OCI-LY3 (cell line): Measurements from ENCODE around the gene C9orf50.

ENCODE experiments used
- H2AFZ ChIP-seq: fragments of 200-600, 300-600 bp; shearing (Covaris generic); 2 replicates; pipeline ENCODE4 v1.6.0; 2014; ENCODE audit warnings: antibody characterized with exemption, low read depth, low read length
- H3K27ac ChIP-seq: fragments of 200-600, 300-600 bp; sonication (generic); 2 replicates; pipeline ENCODE4 v1.5.1; 2014; ENCODE audit warnings: mild to moderate bottlenecking, low read length, moderate library complexity, mixed read lengths
- H3K27me3 ChIP-seq: fragments of 200-600, 300-600 bp; sonication (generic); 2 replicates; pipeline ENCODE4 v1.6.1; 2014; ENCODE audit warnings: low read depth, low read length, mixed read lengths
- H3K36me3 ChIP-seq: fragments of 200-600, 300-600 bp; sonication (generic); replicated peaks from 2 replicates; pipeline ENCODE3; 2014; ENCODE audit warnings: low read depth, low read length, mixed read lengths
- H3K4me1 ChIP-seq: fragments of 300-600, 200-600 bp; sonication (generic); 2 replicates; pipeline ENCODE4 v1.6.1; 2014; ENCODE audit warnings: low read length, mixed read lengths
- H3K4me2 ChIP-seq: fragments of 200-600, 300-600 bp; sonication (generic); 2 replicates; pipeline ENCODE4 v1.6.1; 2014; ENCODE audit warnings: low read length, mixed read lengths
- H3K4me3 ChIP-seq: fragments of 300-600, 200-600 bp; sonication (generic); 2 replicates; pipeline ENCODE4 v1.5.1; 2014; ENCODE audit warnings: antibody characterized with exemption, mild to moderate bottlenecking, low read length, moderate library complexity
- H3K79me2 ChIP-seq: fragments of 300-600, 200-600 bp; shearing (Covaris generic); 2 replicates; pipeline ENCODE4 v1.6.1; 2014; ENCODE audit warnings: mild to moderate bottlenecking, low read length, mixed read lengths
- H3K9ac ChIP-seq: fragments of 300-600, 200-600 bp; shearing (Covaris generic); 2 replicates; pipeline ENCODE4 v1.6.0; 2014; ENCODE audit warnings: mild to moderate bottlenecking, low read length, moderate library complexity
- H3K9me3 ChIP-seq: fragments of 200-600, 300-600 bp; shearing (Covaris generic); 2 replicates; pipeline ENCODE4 v1.6.1; 2014; ENCODE audit warnings: low read length, mixed read lengths; ENCODE audit not compliant: insufficient read depth
- H4K20me1 ChIP-seq: fragments of 200-600, 300-600 bp; sonication (generic); 2 replicates; pipeline ENCODE4 v1.6.1; 2016; ENCODE audit warnings: low read length, mixed read lengths; ENCODE audit not compliant: insufficient read depth
- EZH2phosphoT487 ChIP-seq: fragments of 200-600 bp; shearing (Covaris generic); IDR thresholded peaks from 2 replicates; pipeline ENCODE4 v1.6.1; 2018; ENCODE audit warnings: antibody characterized with exemption, mixed run types, low read depth
- TF ChIP-seq, protein P1 (sequence below): fragments of 200-600, 300-600 bp; sonication (generic); IDR thresholded peaks from 2 replicates; pipeline ENCODE4 v1.5.1; 2014; ENCODE audit warnings: antibody characterized with exemption, low read length, low read depth

C9orf50 gene

DNA sequence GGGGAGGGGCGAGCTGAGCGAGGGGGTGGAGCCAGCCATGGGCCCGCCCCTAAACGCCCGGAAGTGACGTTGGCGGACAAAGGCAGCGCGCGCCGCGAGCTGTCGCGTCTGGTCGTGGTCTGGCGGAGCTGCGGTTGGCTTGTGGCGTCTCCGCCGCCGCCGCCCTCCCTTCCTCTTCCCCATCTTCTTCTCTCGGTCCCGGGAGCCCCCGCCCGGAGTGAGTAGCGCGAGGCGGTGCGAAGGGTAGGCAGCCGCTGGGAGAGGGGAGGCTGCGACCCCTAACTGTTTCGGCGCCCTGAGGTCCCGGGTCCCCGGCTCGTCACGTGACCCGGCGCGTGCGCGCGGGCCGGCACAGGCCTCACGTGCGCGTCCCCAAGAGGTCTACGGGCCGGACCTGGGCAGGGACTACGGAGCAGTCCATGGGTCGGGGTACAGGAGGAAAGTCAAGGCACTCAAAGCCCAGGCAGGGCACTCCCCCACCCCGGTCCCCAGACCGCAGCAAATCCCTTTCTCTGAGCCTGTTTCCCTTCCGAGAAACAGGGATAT lies 5.3 kb upstream of the C9orf50 start, which contains the start of gene NTMT1:
NTMT1 (plus strand) TSS at position 85 of the 546 bp plus-strand sequence. CDS start 6,541 bp downstream, outside the sequence.
- peak within 1 kb of the TSS; percentile 94 for H3K9ac ChIP-seq
- peak within 1 kb of the TSS; percentile 83 for H2AFZ ChIP-seq
- H3K27ac ChIP-seq, result peak within 1 kb of the TSS; percentile 62
- peaks cover 16% of the 10 kb centered on the region for H3K36me3 ChIP-seq
- H3K27me3 ChIP-seq, result no peaks in the 10 kb centered on the region
- H3K9me3 ChIP-seq, result no peaks in the 10 kb centered on the region
- H3K79me2 ChIP-seq, result peaks cover 52% of the 10 kb centered on the region
- no peak for TF ChIP-seq EZH2phosphoT487
- TF ChIP-seq, protein P1, sequence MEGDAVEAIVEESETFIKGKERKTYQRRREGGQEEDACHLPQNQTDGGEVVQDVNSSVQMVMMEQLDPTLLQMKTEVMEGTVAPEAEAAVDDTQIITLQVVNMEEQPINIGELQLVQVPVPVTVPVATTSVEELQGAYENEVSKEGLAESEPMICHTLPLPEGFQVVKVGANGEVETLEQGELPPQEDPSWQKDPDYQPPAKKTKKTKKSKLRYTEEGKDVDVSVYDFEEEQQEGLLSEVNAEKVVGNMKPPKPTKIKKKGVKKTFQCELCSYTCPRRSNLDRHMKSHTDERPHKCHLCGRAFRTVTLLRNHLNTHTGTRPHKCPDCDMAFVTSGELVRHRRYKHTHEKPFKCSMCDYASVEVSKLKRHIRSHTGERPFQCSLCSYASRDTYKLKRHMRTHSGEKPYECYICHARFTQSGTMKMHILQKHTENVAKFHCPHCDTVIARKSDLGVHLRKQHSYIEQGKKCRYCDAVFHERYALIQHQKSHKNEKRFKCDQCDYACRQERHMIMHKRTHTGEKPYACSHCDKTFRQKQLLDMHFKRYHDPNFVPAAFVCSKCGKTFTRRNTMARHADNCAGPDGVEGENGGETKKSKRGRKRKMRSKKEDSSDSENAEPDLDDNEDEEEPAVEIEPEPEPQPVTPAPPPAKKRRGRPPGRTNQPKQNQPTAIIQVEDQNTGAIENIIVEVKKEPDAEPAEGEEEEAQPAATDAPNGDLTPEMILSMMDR, result no peak
- H3K4me1 ChIP-seq, result peaks cover 29% of the 10 kb centered on the region
- peak within 1 kb of the TSS; percentile 100 for H3K4me2 ChIP-seq
- H4K20me1 ChIP-seq, result peaks cover 48% of the 10 kb centered on the region
- peak within 1 kb of the TSS; percentile 96 for H3K4me3 ChIP-seq

DNA sequence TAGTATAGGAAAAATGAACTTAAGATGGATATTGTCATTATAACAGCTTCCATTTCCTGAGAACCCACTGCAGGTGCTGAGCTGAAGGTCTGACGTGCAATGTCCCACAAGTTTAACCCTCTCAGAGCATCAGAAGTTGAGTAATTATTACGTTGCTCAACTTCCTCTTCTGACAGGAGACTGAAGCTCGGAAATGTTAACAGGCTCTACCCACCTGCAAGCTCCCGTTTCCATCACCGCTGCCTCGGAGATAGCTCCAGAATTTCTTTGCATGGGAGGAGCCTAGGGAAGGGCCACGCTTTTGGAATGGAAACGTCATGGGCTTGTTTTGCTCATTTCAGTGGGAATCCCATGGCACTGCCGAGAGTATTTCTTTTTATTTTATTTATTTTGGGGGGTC lies 4.0 kb upstream of the C9orf50 start:
- TF ChIP-seq, protein P1, result no peak
- no peak for TF ChIP-seq EZH2phosphoT487
- Histone ChIP-seq H3K4me3 (peak overlapping the region; percentile 96), H3K9ac (peak overlapping the region; percentile 94), H3K27ac (peak overlapping the region; percentile 62), H4K20me1 (peaks cover 36% of the 10 kb centered on the region), H3K27me3 (no peaks in the 10 kb centered on the region), H2AFZ (peak overlapping the region; percentile 83), H3K4me2 (peak overlapping the region; percentile 100), H3K79me2 (peaks cover 40% of the 10 kb centered on the region), H3K36me3 (peaks cover 16% of the 10 kb centered on the region), H3K4me1 (peaks cover 29% of the 10 kb centered on the region), H3K9me3 (no peaks in the 10 kb centered on the region)

DNA sequence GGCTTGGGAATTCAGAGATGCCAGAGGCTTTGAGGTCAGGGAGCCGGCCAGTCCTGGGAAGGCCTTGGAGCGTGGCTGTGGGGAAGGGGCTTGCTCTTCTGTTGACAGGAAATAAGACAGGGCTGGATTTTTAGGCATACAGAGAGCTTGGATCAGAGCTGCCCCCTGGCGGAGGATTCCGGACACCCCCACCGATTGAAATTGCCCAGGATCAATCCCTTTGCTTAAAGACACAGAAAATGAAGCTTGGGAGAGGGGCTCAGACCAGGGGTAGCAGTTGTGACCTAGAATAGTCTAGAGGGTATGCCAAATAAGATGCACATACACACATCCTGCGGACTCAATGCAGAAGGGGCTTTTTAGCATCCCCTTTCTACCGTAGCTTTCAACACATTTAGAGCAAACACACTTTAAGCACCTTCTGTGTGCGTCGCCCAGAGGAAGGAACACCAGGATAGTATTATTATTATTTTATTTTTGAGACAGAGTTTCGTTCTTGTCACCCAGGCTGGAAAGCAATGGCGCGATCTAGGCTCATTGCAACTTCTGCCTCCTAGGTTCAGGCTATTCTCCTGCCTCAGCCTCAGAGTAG lies 3.4 kb upstream of the C9orf50 start:
- TF ChIP-seq EZH2phosphoT487, result no peak
- TF ChIP-seq, protein P1, result peak; percentile 82
- H3K4me3 ChIP-seq, result peak overlapping the region; percentile 96
- H4K20me1 ChIP-seq, result peaks cover 29% of the 10 kb centered on the region
- H3K4me1 ChIP-seq, result peaks cover 29% of the 10 kb centered on the region
- peak overlapping the region; percentile 80 for H2AFZ ChIP-seq
- H3K36me3 ChIP-seq, result peaks cover 16% of the 10 kb centered on the region
- no peaks in the 10 kb centered on the region; the same call in 1 of the 2 replicates for H3K27me3 ChIP-seq
- peak overlapping the region; percentile 62 for H3K27ac ChIP-seq
- peaks cover 33% of the 10 kb centered on the region for H3K79me2 ChIP-seq
- no peaks in the 10 kb centered on the region for H3K9me3 ChIP-seq
- 0 out of 2 replicates have a peak overlapping the region, but pooled peaks have one; percentile 39 for H3K9ac ChIP-seq
- peak overlapping the region; percentile 100 for H3K4me2 ChIP-seq

DNA sequence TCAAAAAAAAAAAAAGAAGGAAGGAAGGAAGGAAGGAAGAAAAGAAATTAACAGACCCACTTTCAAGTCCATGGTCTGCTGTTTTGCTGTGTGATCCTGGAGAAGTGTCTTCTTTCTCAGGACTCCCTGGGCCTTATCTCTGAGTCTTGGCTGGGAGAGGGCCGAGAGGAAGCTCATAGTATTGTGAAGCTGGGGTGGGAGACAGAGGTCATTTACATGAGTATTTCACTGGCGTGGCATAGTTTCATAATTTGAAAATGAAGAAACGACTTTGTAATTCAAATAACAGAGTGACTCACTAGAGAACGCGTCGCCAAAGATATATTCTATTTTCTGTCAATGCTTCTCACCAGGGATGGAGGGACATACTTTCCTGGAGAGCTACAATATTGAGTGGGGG lies 2.4 kb upstream of the C9orf50 start:
- Histone ChIP-seq H3K27me3 (no peaks in the 10 kb centered on the region; the same call in 1 of the 2 replicates), H2AFZ (no peak overlapping the region), H3K4me1 (peaks cover 29% of the 10 kb centered on the region), H3K36me3 (peaks cover 9% of the 10 kb centered on the region), H3K9me3 (no peaks in the 10 kb centered on the region), H3K79me2 (peaks cover 24% of the 10 kb centered on the region), H3K4me2 (no peak overlapping the region), H3K4me3 (no peak overlapping the region), H3K27ac (no peak overlapping the region), H4K20me1 (peaks cover 20% of the 10 kb centered on the region), H3K9ac (no peak overlapping the region)
- TF ChIP-seq, protein P1, result no peak
- TF ChIP-seq EZH2phosphoT487, result no peak
